22Rv1 (cell line): Measurements from ENCODE around the gene DCTD.

Experiments used
- CTCF ChIP-seq: fragments of 450-650 bp; IDR thresholded peaks from 2 replicates; pipeline ENCODE4 v1.5.1; 2017; ENCODE audit warnings: mild to moderate bottlenecking
- ZFX ChIP-seq: fragments of 450-650 bp; IDR thresholded peaks from 2 replicates; pipeline ENCODE4 v1.6.1; 2017; ENCODE audit warnings: antibody characterized with exemption, borderline replicate concordance

GRCh38 chr4:182862141-182862875 is 54.9 kb downstream of the DCTD start:
- TF ChIP-seq CTCF (no peak), ZFX (no peak)
